Ishikawa (cell line): ENCODE measurements around the gene ATG14.

ENCODE experiments used
- CEBPB ChIP-seq: IDR thresholded peaks from 2 replicates; pipeline ENCODE4 v1.6.1; 2012
- CREB1 ChIP-seq: IDR thresholded peaks from 2 replicates; pipeline ENCODE4 v1.6.1; 2012; ENCODE audit warnings: low read depth
- EGR1 ChIP-seq: IDR thresholded peaks from 2 replicates; pipeline ENCODE4 v1.6.1; 2012
- EP300 ChIP-seq: IDR thresholded peaks from 2 replicates; pipeline ENCODE4 v1.6.1; 2012; ENCODE audit warnings: borderline replicate concordance
- FOXM1 ChIP-seq: IDR thresholded peaks from 2 replicates; pipeline ENCODE4 v1.6.1; 2012; ENCODE audit warnings: low read depth, borderline replicate concordance
- MAX ChIP-seq: IDR thresholded peaks from 2 replicates; pipeline ENCODE4 v1.6.1; 2012
- RAD21 ChIP-seq: IDR thresholded peaks from 2 replicates; pipeline ENCODE4 v1.6.1; 2012; ENCODE audit warnings: low read depth
- REST ChIP-seq: IDR thresholded peaks from 2 replicates; pipeline ENCODE4 v1.6.1; 2012; ENCODE audit warnings: low read depth, mild to moderate bottlenecking
- TAF1 ChIP-seq: IDR thresholded peaks from 2 replicates; pipeline ENCODE4 v1.6.1; 2012; ENCODE audit warnings: low read depth, mild to moderate bottlenecking
- TCF12 ChIP-seq: IDR thresholded peaks from 2 replicates; pipeline ENCODE4 v1.6.1; 2012; ENCODE audit warnings: low read depth
- TEAD4 ChIP-seq: IDR thresholded peaks from 2 replicates; pipeline ENCODE4 v1.6.1; 2012
- USF1 ChIP-seq: IDR thresholded peaks from 2 replicates; pipeline ENCODE4 v1.6.1; 2012
- YY1 ChIP-seq: IDR thresholded peaks from 2 replicates; pipeline ENCODE4 v1.6.1; 2012; ENCODE audit warnings: low read depth
- ZBTB7A ChIP-seq: IDR thresholded peaks from 2 replicates; pipeline ENCODE4 v1.6.1; 2012; ENCODE audit warnings: low read depth

- TF ChIP-seq RAD21 (peak; percentile 63), REST (no peak), CREB1 (no peak), MAX (no peak), YY1 (no peak), CEBPB (no peak), EGR1 (no peak), EP300 (no peak), TCF12 (no peak), USF1 (no peak), TAF1 (no peak), ZBTB7A (no peak), TEAD4 (no peak), FOXM1 (no peak)
Measured at GRCh38 chr14:55354500-55354899, 57.1 kb downstream of the ATG14 start.
